Subcutaneous adipose tissue (tissue), 4 donors: ENCODE data around the gene CYP2C19. TPM values are rescaled to one million over a fixed set of nuclear protein-coding genes. Genes with fewer than 3 reads are reported as not detected.

ENCODE experiments used
- total RNA-seq, 4 donors: library from RNA; depleted of rRNA; stranded (reverse); fragments of >200 nt; gene quantifications; one replicate each; pipeline ENCODE4 v1.1.0, GENCODE V29; 2016
- TF ChIP-seq, protein P1 (sequence below): fragments of 450-650 bp; IDR thresholded peaks from one replicate; pipeline ENCODE4 v1.5.1; 2016; ENCODE audit warnings: low read depth, mild to moderate bottlenecking, control low read depth, antibody characterized with exemption, moderate library complexity

The CYP2C19 gene
- under 1 TPM in 1 of 4 donors, not detected in 3; 0.88 TPM for total RNA-seq

GRCh38 chr10:94762393-94762792, at the start of gene CYP2C19:
Gene CYP2C19 (plus strand): TSS chr10:94762681. CDS start chr10:94762706, 25 bp downstream.
- TF ChIP-seq, protein P1, sequence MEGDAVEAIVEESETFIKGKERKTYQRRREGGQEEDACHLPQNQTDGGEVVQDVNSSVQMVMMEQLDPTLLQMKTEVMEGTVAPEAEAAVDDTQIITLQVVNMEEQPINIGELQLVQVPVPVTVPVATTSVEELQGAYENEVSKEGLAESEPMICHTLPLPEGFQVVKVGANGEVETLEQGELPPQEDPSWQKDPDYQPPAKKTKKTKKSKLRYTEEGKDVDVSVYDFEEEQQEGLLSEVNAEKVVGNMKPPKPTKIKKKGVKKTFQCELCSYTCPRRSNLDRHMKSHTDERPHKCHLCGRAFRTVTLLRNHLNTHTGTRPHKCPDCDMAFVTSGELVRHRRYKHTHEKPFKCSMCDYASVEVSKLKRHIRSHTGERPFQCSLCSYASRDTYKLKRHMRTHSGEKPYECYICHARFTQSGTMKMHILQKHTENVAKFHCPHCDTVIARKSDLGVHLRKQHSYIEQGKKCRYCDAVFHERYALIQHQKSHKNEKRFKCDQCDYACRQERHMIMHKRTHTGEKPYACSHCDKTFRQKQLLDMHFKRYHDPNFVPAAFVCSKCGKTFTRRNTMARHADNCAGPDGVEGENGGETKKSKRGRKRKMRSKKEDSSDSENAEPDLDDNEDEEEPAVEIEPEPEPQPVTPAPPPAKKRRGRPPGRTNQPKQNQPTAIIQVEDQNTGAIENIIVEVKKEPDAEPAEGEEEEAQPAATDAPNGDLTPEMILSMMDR, result no peak

DNA sequence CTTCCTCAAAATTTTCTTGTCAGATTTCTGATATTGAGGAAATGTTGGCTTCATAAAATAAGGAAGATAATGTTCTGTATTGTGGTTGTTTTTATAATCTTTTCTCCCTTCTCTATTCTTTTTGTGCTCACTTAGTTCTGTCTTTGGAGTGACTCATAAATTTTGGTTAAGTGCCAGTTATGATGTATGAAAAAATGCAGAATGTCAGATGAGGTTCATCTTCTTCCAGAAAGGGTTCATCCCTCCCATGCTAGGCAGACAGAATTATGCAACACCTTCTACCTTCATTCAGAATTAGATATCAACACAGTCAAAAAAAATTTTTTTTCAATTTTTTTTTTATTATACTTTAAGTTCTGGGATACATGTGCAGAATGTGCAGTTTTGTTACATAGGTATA, 36.6 kb upstream of the CYP2C19 start:
- TF ChIP-seq, protein P1, result no peak

- TF ChIP-seq, protein P1, result no peak
Measured at GRCh38 chr10:94735197-94735596, 27.3 kb upstream of the CYP2C19 start.

GRCh38 chr10:94738588-94738987, 23.9 kb upstream of the CYP2C19 start:
- TF ChIP-seq, protein P1, result no peak

- TF ChIP-seq, protein P1, result no peak
Measured at GRCh38 chr10:94747137-94747536, 15.3 kb upstream of the CYP2C19 start.

DNA sequence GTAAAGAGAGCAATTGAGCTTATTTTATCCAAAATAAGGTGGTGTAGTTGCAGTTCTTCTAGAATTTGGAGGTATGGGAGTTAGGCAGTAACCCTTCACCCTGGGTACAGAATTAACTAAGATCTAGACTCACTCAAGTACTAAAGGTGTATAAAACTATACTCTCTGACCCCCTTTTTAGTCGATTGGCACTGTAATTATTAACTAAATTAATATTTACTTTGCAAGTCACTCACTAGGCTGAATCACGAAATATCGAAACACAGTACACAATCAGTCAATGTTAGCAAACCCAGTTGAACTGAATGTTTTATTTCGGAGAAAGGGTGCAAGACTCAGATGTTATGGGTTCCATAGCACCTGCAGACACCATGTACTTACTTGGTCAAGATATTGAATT, 14.6 kb upstream of the CYP2C19 start:
- TF ChIP-seq, protein P1, result no peak

- TF ChIP-seq, protein P1, result no peak
Measured at GRCh38 chr10:94757916-94758315, 4.6 kb upstream of the CYP2C19 start.
